BLaER1 (cell line): Measurements from ENCODE around the gene KCNH4.
"Not testable (repeated sequence)": the region's sequence is repeated elsewhere in the genome, so short reads cannot be mapped to it uniquely, and the experiment has no call there.

Source experiments
- H3K27ac ChIP-seq: shearing (Covaris generic); formaldehyde crosslinking; 2 replicates; pipeline ENCODE4 v1.8.1; 2022
- H3K27me3 ChIP-seq: shearing (Covaris generic); formaldehyde crosslinking; 2 replicates; pipeline ENCODE4 v1.8.1; 2022
- H3K36me3 ChIP-seq: shearing (Covaris generic); formaldehyde crosslinking; 2 replicates; pipeline ENCODE4 v1.8.1; 2022
- H3K4me1 ChIP-seq: shearing (Covaris generic); formaldehyde crosslinking; 2 replicates; pipeline ENCODE4 v1.8.1; 2022
- H3K4me2 ChIP-seq: shearing (Covaris generic); formaldehyde crosslinking; 2 replicates; pipeline ENCODE4 v1.8.1; 2022
- H3K4me3 ChIP-seq: shearing (Covaris generic); formaldehyde crosslinking; 2 replicates; pipeline ENCODE4 v1.8.1; 2022
- H3K9ac ChIP-seq: shearing (Covaris generic); formaldehyde crosslinking; 2 replicates; pipeline ENCODE4 v1.8.1; 2022
- H3K9me3 ChIP-seq: shearing (Covaris generic); formaldehyde crosslinking; 2 replicates; pipeline ENCODE4 v1.8.1; 2022
- H4K20me1 ChIP-seq: shearing (Covaris generic); formaldehyde crosslinking; 2 replicates; pipeline ENCODE4 v1.8.1; 2022
- Cebpa-rat ChIP-seq: shearing (Covaris generic); IDR thresholded peaks from 2 replicates; pipeline ENCODE4 v1.8.1; 2022

KCNH4 gene

DNA sequence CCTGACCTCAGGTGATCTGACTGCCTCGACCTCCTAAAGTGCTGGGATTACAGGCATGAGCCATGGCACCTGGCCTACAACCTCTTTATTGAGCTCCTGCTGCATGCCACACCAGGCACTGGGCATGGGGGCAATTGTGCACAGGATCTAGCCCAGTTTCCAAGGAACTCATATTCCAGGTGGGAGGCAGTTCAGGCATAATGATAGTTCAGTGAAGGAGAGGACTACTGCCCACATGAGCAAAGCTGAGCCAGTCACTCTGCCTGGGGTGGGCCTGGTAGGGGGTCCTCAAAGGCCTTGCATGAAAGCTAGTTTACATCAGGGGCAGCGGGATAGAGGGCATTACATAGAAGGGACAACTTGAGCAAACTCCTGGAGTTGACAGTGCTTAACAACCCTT, 6.9 kb upstream of the KCNH4 start:
- no peak overlapping the region for H3K4me3 ChIP-seq
- H3K27ac ChIP-seq: no peak overlapping the region
- no peak for TF ChIP-seq Cebpa-rat
- H3K36me3 ChIP-seq: peaks cover 16% of the 10 kb centered on the region; the same call in 1 of the 2 replicates
- no peaks in the 10 kb centered on the region for H3K9me3 ChIP-seq
- H4K20me1 ChIP-seq: no peaks in the 10 kb centered on the region
- peaks cover 16% of the 10 kb centered on the region for H3K27me3 ChIP-seq
- no peak overlapping the region for H3K4me2 ChIP-seq
- peaks cover 54% of the 10 kb centered on the region for H3K4me1 ChIP-seq
- no peak overlapping the region for H3K9ac ChIP-seq

DNA sequence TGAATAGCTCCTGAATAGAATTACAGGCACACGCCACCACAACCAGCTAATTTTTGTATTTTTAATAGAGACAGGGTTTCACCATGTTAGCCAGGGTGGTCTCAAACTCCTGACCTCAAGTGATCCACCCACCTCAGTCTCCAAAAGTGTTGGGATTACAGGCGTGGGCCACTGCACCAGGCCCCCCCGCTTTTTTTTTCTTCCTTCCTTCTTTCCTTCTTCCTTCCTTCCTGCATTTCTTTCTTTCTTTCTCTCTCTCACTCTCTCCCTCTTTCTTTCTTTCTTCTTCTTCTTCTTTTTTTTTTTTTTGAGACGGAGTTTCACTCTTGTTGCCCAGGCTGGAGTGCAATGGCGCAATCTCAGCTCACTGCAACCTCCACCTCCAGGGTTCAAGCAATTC, 5.2 kb upstream of the KCNH4 start:
- H3K27ac ChIP-seq: not testable (repeated sequence)

DNA sequence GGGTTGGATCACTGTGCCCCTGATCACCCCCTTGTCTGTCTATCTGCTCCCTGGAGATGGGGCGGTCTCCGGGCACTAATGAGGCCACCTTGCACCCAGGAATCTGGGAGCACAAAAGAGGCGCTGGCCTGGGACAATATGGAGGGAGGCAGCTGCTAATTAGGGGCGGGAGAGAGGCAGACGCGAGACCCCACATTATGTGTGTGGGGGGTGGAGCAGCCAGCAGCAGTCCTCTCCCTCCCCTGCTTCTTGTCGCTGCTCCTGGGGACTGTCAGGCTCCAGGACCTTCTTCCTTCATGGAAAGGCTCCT, 4.6 kb upstream of the KCNH4 start:
- Histone ChIP-seq H3K27ac (no peak overlapping the region), H3K9me3 (no peaks in the 10 kb centered on the region)

More for the DNA sequence above, 5.2 kb upstream of the KCNH4 start:
- peaks cover 33% of the 10 kb centered on the region for H3K27me3 ChIP-seq
- not testable (repeated sequence) for H3K4me3 ChIP-seq, H3K36me3 ChIP-seq, H3K4me2 ChIP-seq, H3K9ac ChIP-seq, H3K9me3 ChIP-seq, H4K20me1 ChIP-seq
- H3K4me1 ChIP-seq: peaks cover 55% of the 10 kb centered on the region

DNA sequence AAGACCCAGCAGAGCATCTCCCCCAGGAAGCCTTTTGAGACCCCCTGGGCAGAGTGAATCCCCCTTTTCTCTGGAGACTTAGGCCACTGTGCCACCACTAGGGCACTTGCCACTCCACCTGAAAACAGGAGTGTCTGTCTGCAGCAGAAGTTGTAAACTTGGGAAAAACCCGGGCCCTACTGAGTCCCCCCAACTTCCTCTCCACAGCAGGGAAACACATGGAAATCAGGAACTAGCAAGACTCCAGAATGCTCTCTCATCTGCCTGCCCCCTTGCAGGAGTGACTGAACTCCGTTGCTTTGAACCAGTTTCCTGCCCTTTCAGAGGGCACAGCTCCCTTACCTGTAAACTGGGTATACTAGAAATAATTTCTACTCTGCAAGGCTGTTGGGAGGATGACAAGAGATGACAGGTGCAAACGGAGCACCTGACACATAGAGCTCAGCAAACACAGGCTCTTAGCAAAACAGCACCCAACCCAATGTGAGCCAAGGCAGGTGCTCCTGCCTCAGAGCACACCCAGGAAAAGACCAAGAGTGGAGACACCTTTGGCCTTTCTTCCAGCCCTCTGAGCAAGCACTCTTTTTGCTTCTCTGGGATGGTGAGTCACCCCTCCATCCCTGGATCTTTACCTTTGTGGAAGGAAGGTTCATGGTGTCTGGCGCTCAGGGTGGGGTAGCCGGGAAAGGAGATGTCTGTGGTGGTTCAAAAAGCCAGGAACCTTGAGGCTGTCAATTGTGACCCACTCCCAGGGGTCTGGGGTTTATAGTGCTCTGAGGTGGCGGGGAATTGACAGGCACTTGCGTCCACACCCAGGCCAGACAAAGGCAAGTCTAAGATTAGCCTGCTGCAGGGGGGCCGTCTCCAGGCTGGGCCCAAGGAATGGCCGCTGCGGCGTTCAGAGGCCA, 4.0 kb upstream of the KCNH4 start, which contains the start of gene HCRT:
HCRT (minus strand) TSS at position 740 of the 908 bp plus-strand sequence; CDS start at position 653, 87 bp downstream.
- Histone ChIP-seq H3K9me3 (no peaks in the 10 kb centered on the region), H3K9ac (peak within 1 kb of the TSS; percentile 73), H3K36me3 (no peaks in the 10 kb centered on the region), H3K27me3 (peaks cover 45% of the 10 kb centered on the region), H3K27ac (no peak within 1 kb of the TSS), H3K4me2 (peak within 1 kb of the TSS; percentile 87), H3K4me1 (peaks cover 50% of the 10 kb centered on the region), H4K20me1 (peaks cover 7% of the 10 kb centered on the region; the same call in 1 of the 2 replicates), H3K4me3 (peak within 1 kb of the TSS; percentile 70)
- TF ChIP-seq Cebpa-rat: no peak

More for the DNA sequence above, 4.6 kb upstream of the KCNH4 start:
- Histone ChIP-seq H3K27me3 (peaks cover 39% of the 10 kb centered on the region), H3K9ac (no peak overlapping the region), H3K4me2 (no peak overlapping the region), H3K4me1 (peaks cover 55% of the 10 kb centered on the region), H3K36me3 (peaks cover 3% of the 10 kb centered on the region; the same call in 1 of the 2 replicates), H4K20me1 (peaks cover 3% of the 10 kb centered on the region; the same call in 1 of the 2 replicates), H3K4me3 (no peak overlapping the region)
- TF ChIP-seq Cebpa-rat: no peak

DNA sequence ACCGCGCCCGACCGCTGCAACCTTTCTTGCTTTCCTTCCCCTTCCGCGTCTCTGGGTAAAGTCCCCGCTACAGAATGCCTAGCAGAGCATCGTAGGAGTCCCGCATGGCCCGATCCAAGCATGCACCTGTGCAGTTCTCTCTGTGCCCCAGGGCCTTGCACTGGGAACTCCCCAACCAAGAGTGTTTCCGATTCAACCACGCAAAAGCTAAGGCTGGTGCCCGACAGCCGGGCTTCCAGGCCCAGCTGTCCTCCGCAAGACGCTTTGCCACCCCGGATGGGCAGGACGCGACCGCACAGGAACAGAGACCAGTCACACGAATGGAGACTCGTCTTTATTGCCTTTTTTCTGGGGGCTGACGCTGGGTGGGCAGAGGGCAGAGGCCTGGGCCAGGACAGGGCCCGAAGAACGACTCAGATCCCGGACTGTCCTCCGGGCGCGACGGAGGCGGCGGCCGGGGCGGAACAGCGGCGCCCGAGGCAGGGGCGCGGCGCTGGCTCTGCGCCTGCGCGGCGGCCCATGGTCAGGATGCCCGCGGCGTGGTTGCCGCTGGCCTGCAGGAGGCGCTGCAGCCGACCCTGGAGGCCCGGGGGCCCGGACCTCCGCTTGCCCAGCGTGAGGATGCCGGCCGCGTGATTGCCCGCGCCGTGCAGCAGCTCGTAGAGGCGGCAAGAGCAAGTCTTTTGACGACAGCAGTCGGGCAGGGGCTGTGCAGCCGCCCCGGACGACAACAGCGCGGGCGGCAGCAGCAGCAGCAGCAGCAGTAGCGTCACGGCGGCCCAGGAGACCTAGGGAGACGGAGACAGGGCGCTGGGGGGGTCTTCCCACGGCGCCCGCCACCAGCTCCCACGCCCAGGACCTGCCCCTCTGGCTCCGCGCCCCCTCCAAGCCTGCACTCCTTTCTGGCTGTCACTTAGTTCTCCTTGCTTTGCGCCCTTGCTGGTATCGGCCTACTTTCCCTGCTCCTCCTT, 3.1 kb upstream of the KCNH4 start:
- Histone ChIP-seq H3K9ac (peak overlapping the region; percentile 73), H3K4me2 (peak overlapping the region; percentile 87), H3K4me1 (peaks cover 41% of the 10 kb centered on the region), H3K36me3 (no peaks in the 10 kb centered on the region), H3K9me3 (no peaks in the 10 kb centered on the region), H3K27me3 (peaks cover 54% of the 10 kb centered on the region), H3K4me3 (peak overlapping the region; percentile 70), H3K27ac (no peak overlapping the region), H4K20me1 (peaks cover 11% of the 10 kb centered on the region; the same call in 1 of the 2 replicates)
- TF ChIP-seq Cebpa-rat: no peak

DNA sequence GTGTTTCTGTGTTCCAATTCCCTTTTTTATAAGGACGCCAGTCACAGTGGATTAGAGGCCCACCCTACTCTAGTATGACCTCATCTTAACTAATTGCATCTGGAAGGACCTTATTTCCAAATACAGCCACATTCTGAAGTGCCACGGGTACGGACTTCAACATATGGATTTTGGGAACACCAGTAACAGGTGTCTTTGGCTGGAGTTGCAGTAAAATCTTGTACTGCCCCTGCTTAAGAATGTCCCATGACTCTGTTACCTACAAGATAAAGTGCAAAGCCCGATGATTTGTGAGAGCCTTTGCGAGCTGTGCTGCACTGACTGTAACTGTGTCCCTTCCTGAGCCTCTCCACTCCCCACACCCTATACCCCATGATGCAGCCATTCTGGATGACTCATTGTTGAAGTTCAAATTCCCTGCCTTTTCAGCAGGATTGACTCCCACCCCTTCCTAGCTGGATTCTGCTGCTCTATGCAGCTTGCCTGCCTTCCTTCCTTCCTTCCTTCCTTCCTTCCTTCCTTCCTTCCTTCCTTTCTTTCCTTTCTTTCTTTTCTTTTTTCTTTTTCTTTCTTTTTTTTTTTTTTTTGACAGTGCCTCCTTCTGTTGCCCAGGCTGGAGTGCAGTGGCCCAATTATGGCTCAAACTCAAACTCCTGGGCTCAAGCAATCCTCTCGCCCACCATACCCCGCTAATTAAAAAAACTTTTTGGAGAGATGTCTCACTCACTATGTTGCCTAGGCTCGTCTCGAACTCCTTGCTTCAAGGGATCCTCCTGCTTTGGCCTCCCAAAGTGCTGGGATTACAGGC, 2.2 kb upstream of the KCNH4 start:
- H4K20me1 ChIP-seq: peaks cover 11% of the 10 kb centered on the region; the same call in 1 of the 2 replicates
- H3K9ac ChIP-seq: peak overlapping the region; percentile 73
- peaks cover 38% of the 10 kb centered on the region for H3K4me1 ChIP-seq
- H3K4me3 ChIP-seq: peak overlapping the region; percentile 70
- no peaks in the 10 kb centered on the region for H3K36me3 ChIP-seq
- no peaks in the 10 kb centered on the region for H3K9me3 ChIP-seq
- no peak overlapping the region for H3K27ac ChIP-seq
- H3K4me2 ChIP-seq: peak overlapping the region; percentile 87
- no peak for TF ChIP-seq Cebpa-rat
- H3K27me3 ChIP-seq: peaks cover 63% of the 10 kb centered on the region

DNA sequence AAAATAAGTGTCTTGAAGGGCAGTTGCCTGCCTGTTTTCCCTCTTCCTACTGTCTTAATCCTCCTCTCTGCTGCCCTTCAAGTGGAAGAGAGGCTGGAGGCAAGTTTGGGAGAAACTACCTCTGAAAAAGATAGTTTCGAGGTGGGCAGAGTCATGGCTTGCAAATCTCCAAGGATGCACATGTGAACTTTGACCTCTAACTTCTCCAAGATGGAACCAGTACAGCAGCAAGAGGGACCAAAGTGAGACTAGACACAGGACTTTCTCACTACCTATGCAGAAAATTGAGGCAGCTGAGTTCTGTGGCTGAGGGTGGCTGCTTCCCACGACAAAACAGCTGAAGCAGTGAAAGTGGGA, 887 bp upstream of the KCNH4 start:
- peak overlapping the region; percentile 79 for H3K4me2 ChIP-seq

DNA sequence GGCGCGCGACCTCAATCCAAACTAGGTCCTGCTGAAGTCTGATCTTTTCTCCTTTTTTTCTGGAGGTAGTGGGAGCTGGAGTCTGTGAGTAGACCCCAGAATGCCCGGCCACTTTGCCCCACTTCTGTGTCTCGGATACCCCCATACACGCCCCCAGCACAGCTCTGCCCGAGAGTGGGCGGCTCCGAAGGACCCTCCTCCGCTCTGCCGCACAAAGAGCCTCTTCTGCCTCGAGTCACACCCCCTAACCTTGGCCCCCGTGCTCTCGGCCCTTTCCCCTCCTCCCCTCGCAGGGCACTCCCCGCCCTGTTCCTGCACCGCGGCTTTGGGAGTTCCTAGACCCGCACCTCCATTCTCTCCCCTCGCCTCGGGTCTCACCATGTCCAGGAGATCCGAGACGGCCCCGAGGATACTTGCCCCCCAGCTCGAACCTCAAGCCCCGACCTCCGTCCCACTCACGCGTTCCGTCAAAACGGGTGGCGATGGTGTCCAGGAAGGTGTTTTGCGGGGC, 476 bp downstream of the KCNH4 start:
- Histone ChIP-seq H3K9me3 (no peaks in the 10 kb centered on the region), H3K4me2 (peak overlapping the region; percentile 79), H3K36me3 (no peaks in the 10 kb centered on the region), H3K27ac (no peak overlapping the region), H3K4me3 (peak overlapping the region; percentile 62), H3K9ac (no peak overlapping the region; the same call in 1 of the 2 replicates), H3K4me1 (peaks cover 38% of the 10 kb centered on the region), H3K27me3 (peaks cover 67% of the 10 kb centered on the region), H4K20me1 (peaks cover 11% of the 10 kb centered on the region; the same call in 1 of the 2 replicates)
- TF ChIP-seq Cebpa-rat: no peak

More for the DNA sequence above, 887 bp upstream of the KCNH4 start:
- Histone ChIP-seq H3K4me3 (peak overlapping the region; percentile 62), H3K9ac (no peak overlapping the region), H3K36me3 (no peaks in the 10 kb centered on the region), H3K27ac (no peak overlapping the region), H3K27me3 (peaks cover 67% of the 10 kb centered on the region), H3K9me3 (no peaks in the 10 kb centered on the region), H3K4me1 (peaks cover 38% of the 10 kb centered on the region), H4K20me1 (peaks cover 11% of the 10 kb centered on the region; the same call in 1 of the 2 replicates)
- TF ChIP-seq Cebpa-rat: no peak
